GM18867 (cell line): ENCODE results near the gene SEC11A.
A peak's percentile ranks its signal among the peaks of the same experiment; 100 is the strongest.
"Not testable (repeated sequence)": the region's sequence is repeated elsewhere in the genome, so short reads cannot be mapped to it uniquely, and the experiment has no call there.

Source experiments
- ATAC-seq: cut with Tn5 transposase; IDR thresholded peaks from one replicate; pipeline ENCODE4 v1.9.1; 2021; ENCODE audit warnings: mild to moderate bottlenecking, moderate library complexity; ENCODE audit not compliant: unreplicated experiment

The SEC11A gene

GRCh38 chr15:84716036-84716732 lies at the start of gene SEC11A:
TSS of gene SEC11A (minus strand) at chr15:84716139. CDS start at chr15:84716075, 64 bp downstream.
- peak; percentile 94 for ATAC-seq

- no peak for ATAC-seq
These were observed 49.7 kb upstream of the SEC11A start for GRCh38 chr15:84765675-84766074.

GRCh38 chr15:84764989-84765388 lies 49.0 kb upstream of the SEC11A start:
- ATAC-seq = no peak

GRCh38 chr15:84764585-84764984 lies 48.6 kb upstream of the SEC11A start:
- no peak for ATAC-seq

- no peak for ATAC-seq
These were observed 47.1 kb upstream of the SEC11A start for GRCh38 chr15:84762840-84763572.

GRCh38 chr15:84761607-84762131 lies 45.7 kb upstream of the SEC11A start:
- peak; percentile 54 for ATAC-seq

- no peak for ATAC-seq
These were observed 44.3 kb upstream of the SEC11A start for GRCh38 chr15:84760219-84760618.

GRCh38 chr15:84759018-84759417 lies 43.1 kb upstream of the SEC11A start:
- ATAC-seq = no peak

GRCh38 chr15:84755736-84756527 lies 40.0 kb upstream of the SEC11A start:
- ATAC-seq = no peak

- not testable (repeated sequence) for ATAC-seq
These were observed 39.0 kb upstream of the SEC11A start for GRCh38 chr15:84754889-84755288.

GRCh38 chr15:84752700-84753099 lies 36.8 kb upstream of the SEC11A start:
- no peak for ATAC-seq

GRCh38 chr15:84752195-84752594 lies 36.3 kb upstream of the SEC11A start:
- ATAC-seq = no peak

GRCh38 chr15:84751721-84752120 lies 35.8 kb upstream of the SEC11A start:
- ATAC-seq = not testable (repeated sequence)

GRCh38 chr15:84750583-84751092 lies 34.7 kb upstream of the SEC11A start:
- no peak for ATAC-seq

- peak; percentile 7 for ATAC-seq
These were observed 33.4 kb upstream of the SEC11A start for GRCh38 chr15:84749111-84749991.

- peak; percentile 59 for ATAC-seq
These were observed 32.6 kb upstream of the SEC11A start, which contains the start of gene ZNF592 for GRCh38 chr15:84748274-84749110. TSS of gene ZNF592 (plus strand) at chr15:84748592. CDS start at chr15:84782676, 34,084 bp downstream.

- peak; percentile 49 for ATAC-seq
These were observed 31.7 kb upstream of the SEC11A start for GRCh38 chr15:84747416-84748273.

GRCh38 chr15:84741121-84741520 lies 25.2 kb upstream of the SEC11A start:
- no peak for ATAC-seq
